ENCODE measurements around the gene FGF1. TPM values are rescaled to one million over a fixed set of nuclear protein-coding genes. Genes with fewer than 3 reads are reported as not detected.

Gene FGF1
- total RNA-seq, 1 experiment from 2014 or later = 4.1 TPM

DNA sequence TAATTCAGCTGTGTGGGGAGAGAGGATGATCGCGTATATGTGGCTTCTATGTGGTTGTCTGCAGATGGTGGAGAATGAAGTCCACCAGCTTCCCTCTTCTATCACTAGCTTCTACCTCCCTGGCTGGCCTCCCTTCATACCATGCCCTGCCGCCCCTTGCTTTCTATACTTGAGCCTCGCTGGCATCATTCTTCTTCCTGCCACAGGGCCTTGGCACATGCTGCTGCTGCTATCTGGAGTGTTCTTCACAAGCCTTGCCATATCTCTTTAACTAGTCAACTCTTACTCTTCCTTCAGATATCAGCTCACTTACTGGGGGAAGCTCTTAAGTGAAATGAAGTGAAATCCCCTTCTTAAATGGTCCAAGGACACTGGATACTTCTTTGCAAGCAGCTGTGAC, 100.4 kb downstream of the FGF1 start:
- no peak for DNase-seq (ENCODE audit: low read depth)

DNA sequence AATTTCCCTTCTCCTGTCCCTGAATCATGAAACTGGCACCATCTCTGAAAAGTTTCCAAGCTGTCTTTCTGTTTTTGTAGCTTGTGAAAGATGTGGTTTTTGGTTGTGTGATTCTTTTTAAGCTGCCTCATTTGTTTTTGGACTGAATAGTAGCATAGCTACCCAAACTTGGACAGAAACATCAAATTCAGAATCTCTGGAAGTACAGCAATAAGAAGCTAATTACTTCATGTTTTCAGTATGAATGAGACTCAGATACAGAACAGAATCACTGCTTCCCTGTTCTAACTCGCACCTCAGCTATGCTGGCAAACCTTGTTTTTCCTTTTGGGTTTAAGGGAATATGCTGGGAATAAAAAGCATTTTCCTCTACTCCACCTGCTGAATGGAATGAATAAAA, 101.0 kb downstream of the FGF1 start:
- DNase-seq (ENCODE audit: low read depth) = peak; percentile 8

GRCh38 chr5:142578161-142578830, 107.6 kb downstream of the FGF1 start:
- DNase-seq (ENCODE audit: low read depth) = no peak

DNA sequence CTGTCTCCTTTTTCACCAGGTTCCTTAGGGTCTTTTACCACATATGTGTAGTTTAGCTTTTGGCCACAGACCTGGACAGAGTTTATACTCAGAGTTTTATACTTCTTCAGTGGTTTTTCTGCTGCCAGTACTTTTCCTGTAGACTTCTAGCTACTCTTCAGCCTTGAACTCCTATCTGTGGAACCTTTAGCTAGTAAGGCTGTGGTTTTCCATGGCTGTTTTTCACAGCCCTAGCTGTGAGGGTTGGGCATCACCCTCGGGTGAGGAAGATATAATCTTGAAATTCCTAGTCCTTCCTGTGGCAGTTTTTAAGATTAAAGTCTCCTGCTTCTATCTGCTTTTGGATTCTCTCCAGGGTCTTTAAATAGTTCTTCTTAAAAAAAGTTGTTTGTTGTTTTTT, 109.1 kb downstream of the FGF1 start:
- DNase-seq (ENCODE audit: low read depth) = peak; percentile 52

GRCh38 chr5:142576303-142576702, 109.6 kb downstream of the FGF1 start:
- peak; percentile 8 for DNase-seq (ENCODE audit: low read depth)

DNA sequence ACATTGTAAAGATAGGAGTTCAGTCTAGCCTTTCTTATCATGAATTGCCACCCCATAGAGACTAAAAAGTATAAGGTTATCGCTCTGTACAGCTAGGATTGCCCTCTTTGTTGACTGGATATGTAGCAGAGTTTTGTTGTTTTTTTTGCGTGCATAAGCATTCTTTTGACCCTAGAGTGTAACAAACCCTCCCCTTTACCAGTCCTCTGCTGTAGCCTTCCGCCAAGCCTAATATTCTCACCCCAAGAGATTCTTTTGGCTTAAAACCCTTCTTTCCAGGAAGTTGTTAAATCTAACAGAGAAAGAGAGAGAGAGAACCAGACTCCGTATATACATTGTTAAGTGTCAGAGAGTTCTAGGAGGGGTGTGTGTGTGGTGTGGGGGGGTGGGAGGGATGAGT, 113.9 kb downstream of the FGF1 start:
- DNase-seq (ENCODE audit: low read depth) = no peak

GRCh38 chr5:142571371-142571770, 114.5 kb downstream of the FGF1 start:
- no peak for DNase-seq (ENCODE audit: low read depth)

- DNase-seq (ENCODE audit: low read depth) = no peak
Observed at GRCh38 chr5:142569905-142570304, 116.0 kb downstream of the FGF1 start.

DNA sequence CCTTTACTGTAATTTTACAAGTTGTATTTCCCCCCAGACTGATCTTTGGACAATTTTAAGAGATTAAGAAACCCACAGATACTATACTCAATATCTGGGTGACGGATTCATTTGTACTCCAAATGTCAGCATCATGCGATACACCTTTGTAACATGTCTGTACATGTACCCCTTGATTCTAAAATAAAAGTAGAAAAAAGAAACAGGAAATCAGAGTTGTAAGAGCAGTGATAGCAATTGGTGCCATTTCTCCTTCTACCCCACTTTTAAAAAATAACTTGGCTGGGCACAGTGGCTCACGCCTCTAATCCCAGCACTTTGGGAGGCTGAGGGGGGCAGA, 116.9 kb downstream of the FGF1 start:
- DNase-seq (ENCODE audit: low read depth) = no peak

- DNase-seq (ENCODE audit: low read depth) = no peak
Observed at GRCh38 chr5:142568283-142568995, 117.5 kb downstream of the FGF1 start.

- DNase-seq (ENCODE audit: low read depth) = no peak
Observed at GRCh38 chr5:142561486-142562097, 124.3 kb downstream of the FGF1 start.

DNA sequence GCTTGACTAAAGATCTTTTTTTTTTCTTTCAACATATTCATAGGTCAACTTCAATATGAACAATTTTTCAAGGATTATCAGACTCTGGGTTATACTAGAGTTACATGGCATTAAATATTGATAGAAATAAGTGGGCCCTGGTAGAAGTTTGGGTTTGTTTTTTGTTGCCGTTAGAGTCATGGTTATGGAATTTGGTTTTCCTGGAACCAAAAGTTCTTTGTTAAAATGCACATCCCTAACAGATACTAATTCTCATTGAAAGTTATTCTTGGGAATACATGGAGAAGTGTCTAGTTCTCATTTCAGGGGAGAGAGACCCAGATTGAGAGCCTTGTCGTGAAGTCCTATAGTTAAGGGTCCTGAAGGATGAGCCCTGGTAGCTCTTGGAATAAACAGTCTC, 124.9 kb downstream of the FGF1 start:
- DNase-seq (ENCODE audit: low read depth) = no peak

DNA sequence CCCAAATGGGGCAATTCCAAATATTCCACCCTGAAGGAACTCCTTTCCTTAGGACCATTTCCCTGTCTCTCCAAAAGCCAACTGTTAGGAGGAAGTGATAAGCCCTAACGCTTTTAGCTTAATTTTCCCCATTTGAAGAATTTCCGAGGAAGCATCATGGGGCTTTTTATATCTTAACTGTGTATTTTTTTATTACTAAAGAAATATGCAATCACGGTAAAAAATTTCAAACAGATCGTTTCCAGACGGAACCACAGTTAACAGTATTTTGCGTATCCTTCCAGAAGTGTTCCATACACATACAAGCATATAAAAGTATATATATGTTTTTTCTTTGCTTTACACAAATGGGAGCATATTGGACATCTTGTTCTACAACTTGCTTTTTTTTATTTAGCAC, 133.8 kb downstream of the FGF1 start:
- no peak for DNase-seq (ENCODE audit: low read depth)

GRCh38 chr5:142551338-142552067, 134.4 kb downstream of the FGF1 start:
- peak; percentile 50 for DNase-seq (ENCODE audit: low read depth)

DNA sequence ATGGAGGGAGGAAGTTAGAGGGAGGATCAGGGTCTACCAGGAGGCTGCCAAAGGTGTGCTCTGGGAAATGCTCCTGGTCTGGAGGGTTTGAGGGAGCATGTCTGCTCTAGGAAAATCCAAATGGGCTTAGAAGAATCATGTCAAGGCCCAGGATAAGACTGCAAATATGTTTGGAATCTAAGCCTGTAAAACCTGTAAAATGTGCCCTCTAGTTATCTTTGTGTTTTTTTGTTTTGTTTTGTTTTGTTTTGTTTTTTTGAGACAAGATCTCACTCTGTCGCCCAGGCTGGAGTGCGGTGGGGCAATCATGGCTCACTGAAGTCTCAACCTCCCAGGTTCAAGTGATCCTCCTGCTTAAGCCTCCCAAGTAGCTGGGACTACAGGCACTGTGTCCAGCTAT, 135.4 kb downstream of the FGF1 start:
- DNase-seq (ENCODE audit: low read depth) = no peak

- DNase-seq (ENCODE audit: low read depth) = no peak
Observed at GRCh38 chr5:142549834-142550233, 136.1 kb downstream of the FGF1 start.

DNA sequence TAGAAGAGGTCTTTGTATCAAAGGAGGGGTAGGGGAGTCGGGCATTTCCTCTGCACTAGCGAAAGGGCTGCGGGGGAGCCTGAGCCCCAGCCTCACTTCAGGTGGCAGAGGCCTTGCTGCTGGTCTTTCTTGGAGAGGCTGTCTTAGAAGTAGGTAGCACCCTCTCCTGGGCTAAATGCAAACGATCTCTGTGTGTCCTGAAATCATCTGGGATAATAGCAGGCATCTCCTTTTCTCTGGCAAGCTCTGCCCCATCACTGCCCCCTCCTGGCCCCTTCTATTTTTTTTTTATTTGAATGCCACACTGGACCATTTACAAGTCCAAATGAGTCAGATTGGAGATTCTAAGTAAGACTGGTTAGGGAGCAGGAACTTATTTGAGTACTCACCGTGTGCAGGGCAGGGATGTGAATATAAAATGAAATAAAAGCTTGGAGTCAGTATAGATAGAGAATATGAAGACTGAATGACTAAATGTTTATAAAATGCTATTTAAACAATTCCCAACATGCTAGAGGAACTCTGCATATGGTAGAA, 137.1 kb downstream of the FGF1 start:
- DNase-seq (ENCODE audit: low read depth) = peak; percentile 93

DNA sequence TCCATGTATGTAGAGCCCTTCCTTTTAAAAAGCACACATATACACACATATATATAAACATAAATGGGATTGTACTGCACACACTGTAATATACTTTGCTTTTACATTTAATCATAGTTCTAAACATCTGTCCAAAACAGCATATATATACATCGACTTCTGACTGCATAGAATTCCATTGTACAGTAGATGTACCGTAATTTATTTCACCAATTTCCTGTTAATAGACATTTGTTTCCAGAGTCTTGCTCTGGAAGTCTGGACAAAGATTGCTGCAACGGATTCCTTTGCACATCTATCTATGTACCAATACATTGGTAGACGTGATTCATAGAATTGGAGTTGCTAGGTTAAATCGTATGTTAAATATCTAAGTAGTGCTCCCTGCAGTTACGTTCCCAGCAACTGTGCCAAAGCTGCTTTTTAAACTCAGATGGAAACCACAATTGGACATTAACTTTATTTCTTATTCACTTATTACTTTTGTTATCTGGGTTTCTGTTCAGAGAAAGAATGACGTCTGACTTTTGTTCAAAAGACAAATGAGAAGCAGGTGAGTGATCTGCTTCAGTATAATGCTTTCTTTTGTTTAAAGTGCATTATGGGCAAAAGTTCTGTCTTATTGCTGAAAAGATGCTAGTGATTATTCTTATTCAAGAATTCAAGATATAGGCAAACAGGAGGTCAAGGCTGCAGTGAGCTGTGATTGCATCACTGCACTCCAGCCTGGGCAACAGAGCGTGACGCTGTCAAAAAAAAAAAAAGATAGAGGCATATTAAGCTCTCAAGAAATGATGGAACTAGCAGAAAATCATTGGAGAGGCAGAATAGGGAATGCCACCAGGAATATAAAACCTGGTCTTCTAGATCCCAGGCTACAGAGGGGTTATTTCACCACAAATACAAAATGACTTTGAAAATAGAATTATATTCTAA, 138.2 kb downstream of the FGF1 start:
- DNase-seq (ENCODE audit: low read depth) = no peak

DNA sequence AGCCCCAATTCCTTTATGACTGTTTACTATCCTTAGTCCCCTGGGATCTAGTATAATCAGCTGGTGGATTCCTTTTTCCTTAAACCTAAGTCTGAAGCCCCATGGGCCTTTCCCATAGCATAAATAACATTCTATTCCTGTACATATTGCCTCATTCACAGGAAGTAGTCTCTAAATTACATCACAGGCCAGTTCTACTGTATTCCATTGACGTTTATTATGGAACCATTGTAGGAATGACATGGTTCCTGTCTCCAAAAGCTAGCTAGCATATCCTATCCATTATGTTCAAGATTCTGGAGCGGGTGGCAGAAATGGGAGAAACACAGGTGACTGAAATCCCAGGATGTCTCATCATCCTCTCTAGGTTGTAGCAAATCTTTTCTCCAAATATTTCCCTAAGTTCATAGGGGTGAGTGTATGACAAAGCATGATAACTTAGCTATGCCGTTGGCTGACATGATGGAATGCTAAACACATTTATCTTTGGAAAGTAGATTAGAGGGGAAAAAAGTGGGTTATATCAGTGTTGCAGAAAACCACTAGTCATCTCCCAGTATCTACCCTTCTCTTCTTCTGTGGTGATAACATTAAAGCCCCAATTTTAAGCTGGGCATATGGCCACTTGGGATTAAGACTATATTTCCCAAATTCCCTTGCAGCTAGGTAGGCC, 140.1 kb downstream of the FGF1 start:
- no peak for DNase-seq (ENCODE audit: low read depth)

DNA sequence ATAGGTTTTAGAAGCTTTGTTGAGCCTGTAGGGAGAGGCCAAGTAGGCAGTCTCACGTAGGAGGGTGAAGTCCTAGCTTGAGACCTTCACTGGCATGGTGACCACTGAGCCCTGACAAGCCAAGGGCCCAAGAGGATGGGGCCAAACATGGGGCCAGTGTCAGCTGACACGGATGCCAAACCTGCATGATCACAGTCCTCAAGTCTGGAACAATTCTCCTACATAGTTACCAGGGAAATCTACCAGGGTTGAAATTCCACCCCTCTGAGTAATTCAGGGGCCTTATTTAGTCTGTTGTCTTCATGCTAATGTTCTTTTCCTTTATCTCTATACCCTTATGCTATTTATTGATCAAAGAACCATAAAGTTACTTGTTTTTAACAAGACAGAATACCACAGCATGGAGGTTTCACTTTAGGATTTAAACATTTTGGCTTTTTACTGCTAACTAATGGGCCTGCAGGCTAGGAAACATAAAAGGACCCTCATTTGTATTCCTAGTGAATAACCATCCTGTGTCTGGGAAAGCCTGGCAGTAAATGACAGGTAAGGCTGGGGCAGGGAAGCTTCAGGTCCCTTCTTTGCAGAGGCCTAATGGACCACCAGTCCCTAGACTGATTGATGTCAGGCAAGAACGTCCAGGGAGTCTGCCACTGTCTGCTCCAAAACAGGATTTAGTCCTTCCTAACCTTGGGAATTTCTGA, 140.8 kb downstream of the FGF1 start:
- peak; percentile 27 for DNase-seq (ENCODE audit: low read depth)

Data from M059J (cell line).